PC-9 (cell line): ENCODE data around the gene CLIC5. TPM values are rescaled to one million over a fixed set of nuclear protein-coding genes. Genes with fewer than 3 reads are reported as not detected.

Experiments used
- BruUV-seq: library from RNA; stranded (reverse); fragments of 400-500 nt; replicated peaks from 2 replicates; lab custom pipeline; 2021; lab: Mats Ljungman, UMichigan
- CTCF ChIA-PET: fragments of 300-600 bp; sonication (Branson Sonifier 250); formaldehyde crosslinking; loops from one replicate; lab custom pipeline; 2022; ENCODE audit warnings: antibody characterized with exemption; lab: Charles Lee
- POLR2A ChIA-PET: fragments of 300-600 bp; sonication (Branson Sonifier 250); formaldehyde crosslinking; loops from one replicate; lab custom pipeline; 2022; ENCODE audit warnings: antibody characterized with exemption; ENCODE audit not compliant: unreplicated experiment; lab: Charles Lee
- DNase-seq, 2 experiments: peaks; one replicate each; pipeline versions ENCODE4 v3.0.0 to v3.0.0-alpha.2; 2015 to 2022; ENCODE audit warnings: mixed read lengths in 1 of 2
- H2AFZ ChIP-seq: fragments of 200-600 bp; sonication (generic); 2 replicates; pipeline ENCODE4 v1.8.1; 2017; ENCODE audit warnings: antibody characterized with exemption
- H3F3A ChIP-seq: fragments of 200-600 bp; sonication (generic); 2 replicates; pipeline ENCODE4 v1.8.1; 2017; ENCODE audit warnings: antibody characterized with exemption, mild to moderate bottlenecking, low read depth; ENCODE audit not compliant: insufficient read depth
- H3K27ac ChIP-seq: fragments of 200-600 bp; sonication (generic); 2 replicates; pipeline ENCODE4 v1.6.1; 2016; ENCODE audit warnings: mixed run types
- H3K27me3 ChIP-seq: fragments of 200-600 bp; sonication (generic); 2 replicates; pipeline ENCODE4 v1.6.1; 2016; ENCODE audit warnings: low read depth, mixed run types; ENCODE audit not compliant: insufficient read depth
- H3K36me3 ChIP-seq: fragments of 200-600 bp; sonication (generic); 2 replicates; pipeline ENCODE4 v1.6.1; 2016; ENCODE audit warnings: low read depth, mixed run types
- H3K4me1 ChIP-seq: fragments of 200-600 bp; sonication (generic); replicated peaks from 2 replicates; pipeline ENCODE4 v1.6.1; 2016; ENCODE audit warnings: mixed run types; ENCODE audit not compliant: insufficient read depth
- H3K4me2 ChIP-seq: fragments of 200-600 bp; sonication (generic); 2 replicates; pipeline ENCODE4 v1.6.1; 2017; ENCODE audit warnings: mixed run types
- H3K4me3 ChIP-seq: fragments of 200-600 bp; sonication (generic); 2 replicates; pipeline ENCODE4 v1.6.1; 2016; ENCODE audit warnings: mixed run types
- H3K79me2 ChIP-seq: fragments of 200-600 bp; sonication (generic); 2 replicates; pipeline ENCODE4 v1.6.1; 2017; ENCODE audit warnings: low read depth, mixed run types
- H3K9me2 ChIP-seq: fragments of 200-600 bp; sonication (generic); 2 replicates; pipeline ENCODE4 v1.8.1; 2017; ENCODE audit warnings: mild to moderate bottlenecking; ENCODE audit not compliant: insufficient read depth
- H3K9me3 ChIP-seq: fragments of 200-600 bp; sonication (generic); 2 replicates; pipeline ENCODE4 v1.8.1; 2016; ENCODE audit warnings: low read depth; ENCODE audit not compliant: insufficient read depth
- H4K20me1 ChIP-seq: fragments of 200-600 bp; sonication (generic); 2 replicates; pipeline ENCODE4 v1.8.1; 2017; ENCODE audit not compliant: insufficient read depth
- EZH2 ChIP-seq: fragments of 200-600 bp; sonication (generic); IDR thresholded peaks from 2 replicates; pipeline ENCODE4 v1.8.0; 2017; ENCODE audit warnings: antibody characterized with exemption, low read depth
- intact Hi-C: fragments of 100-400 bp; cut with micrococcal nuclease; formaldehyde crosslinking; loops from one replicate; pipeline ENCODE4 v1.10.0; 2022; ENCODE audit not compliant: unreplicated experiment
- total RNA-seq: library from RNA; stranded (reverse); gene quantifications from 2 replicates; pipeline ENCODE4 v1.2.3, GENCODE V29; 2021
- TF ChIP-seq, protein P1 (sequence below): fragments of 200-600 bp; sonication (generic); conservative IDR thresholded peaks from 2 replicates; pipeline ENCODE4 v1.6.1; 2017; ENCODE audit warnings: mixed run types, antibody characterized with exemption, mild to moderate bottlenecking, moderate library complexity

The CLIC5 gene
- total RNA-seq, 1 experiment from 2014 or later = 2.0 TPM

DNA sequence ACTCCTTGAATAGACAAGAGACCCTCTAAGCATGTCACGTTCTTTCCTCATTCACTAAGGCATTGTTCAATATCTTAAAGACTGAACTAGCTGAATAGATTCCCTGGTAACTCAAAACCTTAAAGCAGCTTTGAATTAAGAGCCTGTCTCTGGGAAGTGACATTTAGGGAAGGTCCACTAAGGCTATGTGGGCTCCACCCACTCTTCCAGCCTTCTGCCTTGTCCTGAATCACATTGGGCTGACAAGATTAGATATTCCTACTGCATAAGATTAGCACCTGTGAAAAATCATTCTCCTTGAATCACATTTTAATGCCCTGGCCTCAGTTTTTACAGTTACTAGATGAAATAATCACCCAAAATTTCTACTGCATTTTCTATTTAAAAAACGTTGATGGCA is 36.3 kb downstream of the CLIC5 start:
- DNase-seq = no peak
- Histone ChIP-seq H3F3A (no peaks in the 10 kb centered on the region), H3K9me2 (no peaks in the 10 kb centered on the region), H3K27me3 (no peaks in the 10 kb centered on the region), H4K20me1 (no peaks in the 10 kb centered on the region), H3K79me2 (no peaks in the 10 kb centered on the region), H3K4me3 (no peak overlapping the region), H3K36me3 (no peaks in the 10 kb centered on the region), H3K4me1 (no peaks in the 10 kb centered on the region), H3K4me2 (no peak overlapping the region), H3K27ac (no peak overlapping the region), H2AFZ (no peak overlapping the region), H3K9me3 (no peaks in the 10 kb centered on the region)
- TF ChIP-seq EZH2 = no peak
- TF ChIP-seq, protein P1, sequence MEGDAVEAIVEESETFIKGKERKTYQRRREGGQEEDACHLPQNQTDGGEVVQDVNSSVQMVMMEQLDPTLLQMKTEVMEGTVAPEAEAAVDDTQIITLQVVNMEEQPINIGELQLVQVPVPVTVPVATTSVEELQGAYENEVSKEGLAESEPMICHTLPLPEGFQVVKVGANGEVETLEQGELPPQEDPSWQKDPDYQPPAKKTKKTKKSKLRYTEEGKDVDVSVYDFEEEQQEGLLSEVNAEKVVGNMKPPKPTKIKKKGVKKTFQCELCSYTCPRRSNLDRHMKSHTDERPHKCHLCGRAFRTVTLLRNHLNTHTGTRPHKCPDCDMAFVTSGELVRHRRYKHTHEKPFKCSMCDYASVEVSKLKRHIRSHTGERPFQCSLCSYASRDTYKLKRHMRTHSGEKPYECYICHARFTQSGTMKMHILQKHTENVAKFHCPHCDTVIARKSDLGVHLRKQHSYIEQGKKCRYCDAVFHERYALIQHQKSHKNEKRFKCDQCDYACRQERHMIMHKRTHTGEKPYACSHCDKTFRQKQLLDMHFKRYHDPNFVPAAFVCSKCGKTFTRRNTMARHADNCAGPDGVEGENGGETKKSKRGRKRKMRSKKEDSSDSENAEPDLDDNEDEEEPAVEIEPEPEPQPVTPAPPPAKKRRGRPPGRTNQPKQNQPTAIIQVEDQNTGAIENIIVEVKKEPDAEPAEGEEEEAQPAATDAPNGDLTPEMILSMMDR = no peak
- ChIA-PET CTCF (no interaction called here), POLR2A (no interaction called here)
- BruUV-seq = no TSS peak
- intact Hi-C loops = no loop called here

DNA sequence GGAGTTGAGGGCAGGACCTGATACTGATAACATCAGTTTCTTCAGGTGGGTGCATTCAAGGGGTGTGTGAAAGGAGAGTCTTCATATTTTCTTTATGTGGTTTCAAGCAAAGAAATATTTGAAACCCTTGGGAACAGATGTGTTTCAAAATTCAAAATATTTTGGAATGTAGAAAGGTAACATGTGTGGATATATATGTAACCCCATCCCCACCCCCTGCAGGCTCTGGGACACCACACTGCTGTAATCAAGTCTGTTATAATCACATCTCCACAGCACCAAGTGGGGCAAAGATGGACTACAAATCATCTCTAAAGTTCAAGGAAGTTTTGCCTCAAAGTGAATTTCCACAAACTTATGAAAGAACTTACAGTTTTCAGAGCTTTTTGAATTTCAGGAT is 41.1 kb downstream of the CLIC5 start:
- POLR2A ChIA-PET = no interaction called here
- DNase-seq = no peak
- Histone ChIP-seq H3K4me3 (no peak overlapping the region), H4K20me1 (no peaks in the 10 kb centered on the region), H3K9me2 (no peaks in the 10 kb centered on the region), H3K27me3 (no peaks in the 10 kb centered on the region), H3K27ac (no peak overlapping the region), H3K36me3 (no peaks in the 10 kb centered on the region), H3F3A (no peaks in the 10 kb centered on the region), H3K9me3 (no peaks in the 10 kb centered on the region), H3K79me2 (no peaks in the 10 kb centered on the region), H2AFZ (no peak overlapping the region), H3K4me2 (no peak overlapping the region), H3K4me1 (no peaks in the 10 kb centered on the region)
- TF ChIP-seq, protein P1 = no peak
- TF ChIP-seq EZH2 = no peak
- CTCF ChIA-PET = no interaction called here
- no TSS peak for BruUV-seq
- intact Hi-C loops = no loop called here

DNA sequence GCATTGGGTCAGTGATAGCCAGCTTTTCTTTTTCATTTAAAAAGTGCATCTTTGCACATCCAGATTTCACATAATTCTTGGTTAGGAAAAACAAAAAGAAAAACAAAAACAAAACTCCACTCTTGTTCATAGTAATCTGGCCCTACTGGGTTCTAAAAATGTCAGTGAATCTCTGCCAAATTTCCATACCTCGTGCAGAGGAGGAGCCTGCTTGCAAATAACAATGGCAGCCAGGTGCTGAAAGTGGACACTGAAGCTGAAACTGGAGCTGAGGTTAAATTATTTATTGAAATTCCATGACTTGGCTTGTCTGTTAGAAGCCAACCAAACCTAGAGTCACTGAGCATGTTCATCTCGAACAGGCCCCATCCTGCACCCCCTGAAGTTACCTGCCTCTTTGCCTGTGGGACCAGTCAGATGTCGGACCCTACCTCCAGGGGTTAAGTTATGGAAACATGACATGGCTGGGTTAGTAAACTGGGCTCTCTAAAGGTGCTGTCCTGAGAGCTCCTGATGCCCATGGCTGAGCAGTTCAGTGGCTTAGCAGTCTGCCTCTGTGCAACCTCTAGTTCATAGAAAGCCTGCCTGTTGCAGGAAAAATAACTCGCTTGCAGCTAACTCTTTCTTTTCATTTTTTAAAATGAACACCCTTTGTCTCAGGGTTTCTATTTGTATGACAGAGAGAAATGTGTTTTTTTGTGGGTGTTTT is 42.7 kb downstream of the CLIC5 start:
- Histone ChIP-seq H3K36me3 (no peaks in the 10 kb centered on the region), H3K79me2 (no peaks in the 10 kb centered on the region), H3K27ac (no peak overlapping the region), H3K4me2 (no peak overlapping the region), H3K4me1 (no peaks in the 10 kb centered on the region), H3F3A (no peaks in the 10 kb centered on the region), H3K9me3 (no peaks in the 10 kb centered on the region), H3K4me3 (no peak overlapping the region), H3K9me2 (no peaks in the 10 kb centered on the region), H2AFZ (no peak overlapping the region), H3K27me3 (no peaks in the 10 kb centered on the region), H4K20me1 (no peaks in the 10 kb centered on the region)
- POLR2A ChIA-PET = no interaction called here
- CTCF ChIA-PET = interaction anchor here (0.7 kb wide), 1 partner anchor 1320 kb away, joined by 3 read pairs; no protein-coding TSS in a partner anchor
- DNase-seq = no peak
- TF ChIP-seq, protein P1 = no peak
- TF ChIP-seq EZH2 = no peak
- intact Hi-C loops = no loop called here
- BruUV-seq = no TSS peak
